Stimulated activated CD8-positive, alpha-beta memory T cell treated with anti-CD3 and anti-CD28 coated beads, Interleukin-12 subunit alpha, Interleukin-12 subunit beta, amount 100 ng/mL, for 1 hour (primary cell): Measurements from ENCODE around the gene WWP2.
"Not testable (repeated sequence)": the region's sequence is repeated elsewhere in the genome, so short reads cannot be mapped to it uniquely, and the experiment has no call there.

Experiments used
- DNase-seq: peaks from one replicate; pipeline ENCODE4 v3.0.0-alpha.2; 2020; ENCODE audit warnings: low read depth

WWP2 gene

GRCh38 chr16:69831212-69832123, 69.3 kb downstream of the WWP2 start:
- DNase-seq = no peak

- DNase-seq = no peak
Observed at GRCh38 chr16:69833357-69834282, 71.5 kb downstream of the WWP2 start.

GRCh38 chr16:69834807-69835466, 72.8 kb downstream of the WWP2 start:
- DNase-seq = no peak

GRCh38 chr16:69836257-69836656, 74.1 kb downstream of the WWP2 start:
- DNase-seq = no peak

- no peak for DNase-seq
Observed at GRCh38 chr16:69837380-69837779, 75.2 kb downstream of the WWP2 start.

- DNase-seq = no peak
Observed at GRCh38 chr16:69838489-69838888, 76.4 kb downstream of the WWP2 start.

- DNase-seq = no peak
Observed at GRCh38 chr16:69839240-69839688, 77.1 kb downstream of the WWP2 start.

- DNase-seq = no peak
Observed at GRCh38 chr16:69839798-69840409, 77.8 kb downstream of the WWP2 start.

GRCh38 chr16:69840975-69841374, 78.8 kb downstream of the WWP2 start:
- DNase-seq = no peak

- DNase-seq = no peak
Observed at GRCh38 chr16:69844441-69844840, 82.3 kb downstream of the WWP2 start.

- no peak for DNase-seq
Observed at GRCh38 chr16:69845181-69845580, 83.0 kb downstream of the WWP2 start.

GRCh38 chr16:69847643-69848042, 85.5 kb downstream of the WWP2 start:
- no peak for DNase-seq

GRCh38 chr16:69848637-69849545, 86.8 kb downstream of the WWP2 start:
- DNase-seq = no peak

GRCh38 chr16:69851491-69852240, 89.5 kb downstream of the WWP2 start:
- no peak for DNase-seq

- DNase-seq = no peak
Observed at GRCh38 chr16:69852815-69853214, 90.7 kb downstream of the WWP2 start.

GRCh38 chr16:69853481-69853880, 91.3 kb downstream of the WWP2 start:
- DNase-seq = no peak

GRCh38 chr16:69854776-69855175, 92.6 kb downstream of the WWP2 start:
- not testable (repeated sequence) for DNase-seq

- no peak for DNase-seq
Observed at GRCh38 chr16:69855592-69855991, 93.5 kb downstream of the WWP2 start.

- DNase-seq = no peak
Observed at GRCh38 chr16:69858191-69859104, 96.3 kb downstream of the WWP2 start.
